Stimulated activated CD8-positive, alpha-beta memory T cell treated with anti-CD3 and anti-CD28 coated beads, Interleukin-7, amount 100 ng/mL, for 48 hours (primary cell): Measurements from ENCODE around the gene FBN2.

ENCODE experiments used
- DNase-seq, 2 donors: peaks; one replicate each; pipeline ENCODE4 v3.0.0-alpha.2; 2020; ENCODE audit warnings: low read depth in 1 of 2; ENCODE audit errors: extremely low read depth in 1 of 2

FBN2 gene

GRCh38 chr5:128538000-128538249 lies at the start of gene FBN2:
Gene FBN2, minus strand, starts transcription at chr5:128538245. Its CDS starts 642 bp downstream, at chr5:128537603.
- DNase-seq: no peak

GRCh38 chr5:128587275-128587674 lies 49.2 kb upstream of the FBN2 start:
- DNase-seq: no peak

- DNase-seq: no peak
Measured at GRCh38 chr5:128586848-128587247, 48.8 kb upstream of the FBN2 start.

GRCh38 chr5:128579639-128580038 lies 41.6 kb upstream of the FBN2 start:
- DNase-seq: no peak

GRCh38 chr5:128579093-128579492 lies 41.0 kb upstream of the FBN2 start:
- no peak for DNase-seq

GRCh38 chr5:128574041-128574440 lies 36.0 kb upstream of the FBN2 start:
- DNase-seq: no peak

- no peak for DNase-seq
Measured at GRCh38 chr5:128572930-128573319, 34.9 kb upstream of the FBN2 start.

- DNase-seq: no peak
Measured at GRCh38 chr5:128572051-128572929, 34.2 kb upstream of the FBN2 start.

- DNase-seq: no peak
Measured at GRCh38 chr5:128566178-128566577, 28.1 kb upstream of the FBN2 start.

GRCh38 chr5:128559300-128560297 lies 21.6 kb upstream of the FBN2 start:
- DNase-seq: no peak

GRCh38 chr5:128553747-128554146 lies 15.7 kb upstream of the FBN2 start:
- DNase-seq: no peak

- DNase-seq: no peak
Measured at GRCh38 chr5:128551476-128551875, 13.4 kb upstream of the FBN2 start.

GRCh38 chr5:128549496-128549895 lies 11.5 kb upstream of the FBN2 start:
- no peak for DNase-seq

- DNase-seq: no peak
Measured at GRCh38 chr5:128546658-128547281, 8.7 kb upstream of the FBN2 start.

- DNase-seq: no peak
Measured at GRCh38 chr5:128541385-128541784, 3.3 kb upstream of the FBN2 start.

GRCh38 chr5:128539038-128539429 lies 989 bp upstream of the FBN2 start:
- DNase-seq: no peak

- DNase-seq: no peak
Measured at GRCh38 chr5:128538250-128539037, 399 bp upstream of the FBN2 start.

- DNase-seq: no peak
Measured at GRCh38 chr5:128537221-128537999, 635 bp downstream of the FBN2 start.

GRCh38 chr5:128536254-128537220 lies 1.5 kb downstream of the FBN2 start:
- DNase-seq: no peak
